CD4-positive, alpha-beta memory T cell (primary cell): ENCODE measurements around the gene TAF6. TPM values are rescaled to one million over a fixed set of nuclear protein-coding genes. Genes with fewer than 3 reads are reported as not detected.

Experiments used
- CTCF ChIA-PET: fragments of 350-600 bp; sonication (Branson Sonifier 250); formaldehyde crosslinking; loops from one replicate; lab custom pipeline; 2021; ENCODE audit warnings: inconsistent platforms; ENCODE audit not compliant: partially characterized antibody; lab: Charles Lee
- POLR2A ChIA-PET: fragments of 350-600 bp; sonication (Branson Sonifier 250); formaldehyde crosslinking; loops from one replicate; lab custom pipeline; 2021; ENCODE audit not compliant: partially characterized antibody; lab: Charles Lee
- DNase-seq, 5 donors: peaks; one replicate each; pipeline versions ENCODE4 v3.0.0 to v3.0.0-alpha.2; 2020 to 2022; ENCODE audit warnings: mixed read lengths in 1 of 5
- H3K27ac ChIP-seq: one replicate; pipeline ENCODE4 v1.7.0; 2013; ENCODE audit warnings: low read depth, low read length
- H3K27me3 ChIP-seq: 2 replicates; pipeline ENCODE4 v1.7.0; 2013; ENCODE audit warnings: mild to moderate bottlenecking, low read length, moderate library complexity; ENCODE audit not compliant: insufficient read depth
- H3K36me3 ChIP-seq: 2 replicates; pipeline ENCODE4 v1.7.0; 2013; ENCODE audit warnings: mild to moderate bottlenecking, low read length, moderate library complexity; ENCODE audit not compliant: insufficient read depth
- H3K4me1 ChIP-seq: 2 replicates; pipeline ENCODE4 v1.7.0; 2013; ENCODE audit warnings: mild to moderate bottlenecking, low read length, moderate library complexity; ENCODE audit not compliant: insufficient read depth
- H3K4me3 ChIP-seq, 2 donors: one replicate each; pipeline ENCODE4 v1.7.0; 2013; ENCODE audit warnings: low read length in 2 of 2, mild to moderate bottlenecking in 1 of 2
- H3K9me3 ChIP-seq, 2 donors: one replicate each; pipeline ENCODE4 v1.7.0; 2013; ENCODE audit warnings: low read length in 2 of 2, control low read depth in 1 of 2; ENCODE audit not compliant: control insufficient read depth in 1 of 2
- H3K27ac Mint-ChIP-seq, 7 donors: one replicate each; pipeline ENCODE4 v1.8.0; 2020 to 2021; ENCODE audit warnings: mixed read lengths in 7 of 7, mild to moderate bottlenecking in 6 of 7, inconsistent platforms in 3 of 7, moderate library complexity in 3 of 7
- H3K27me3 Mint-ChIP-seq, 2 donors: one replicate each; pipeline ENCODE4 v1.8.0; 2020 to 2021; ENCODE audit warnings: mixed read lengths in 2 of 2
- H3K36me3 Mint-ChIP-seq, 2 donors: one replicate each; pipeline ENCODE4 v1.8.0; 2020 to 2021; ENCODE audit warnings: mixed read lengths in 2 of 2, inconsistent platforms in 1 of 2, mild to moderate bottlenecking in 1 of 2
- H3K4me1 Mint-ChIP-seq, 4 donors: one replicate each; pipeline ENCODE4 v1.8.0; 2020 to 2021; ENCODE audit warnings: mixed read lengths in 4 of 4, mild to moderate bottlenecking in 1 of 4
- H3K4me3 Mint-ChIP-seq, 8 donors: one replicate each; pipeline ENCODE4 v1.8.0; 2020 to 2021; ENCODE audit warnings: mixed read lengths in 8 of 8, mild to moderate bottlenecking in 7 of 8, moderate library complexity in 6 of 8, inconsistent platforms in 3 of 8
- H3K9me3 Mint-ChIP-seq, 8 donors: one replicate each; pipeline ENCODE4 v1.8.0; 2020 to 2021; ENCODE audit warnings: mixed read lengths in 8 of 8, mild to moderate bottlenecking in 5 of 8, inconsistent platforms in 3 of 8, moderate library complexity in 1 of 8
- intact Hi-C: fragments of 100-400 bp; cut with micrococcal nuclease; formaldehyde crosslinking; loops from one replicate; pipeline ENCODE4 v1.15.1; 2023
- polyA plus RNA-seq, 2 donors: library from polyadenylated mRNA; unstranded; fragments of 300-500 nt; fragmentation: Illumina TruSeq; gene quantifications; one replicate each; pipeline ENCODE4 v1.2.3, GENCODE V29; 2021
- total RNA-seq, 2 experiments: library from RNA; stranded (reverse); gene quantifications; one replicate each; pipeline ENCODE4 v1.2.3, GENCODE V29; 2021

The TAF6 gene
- total and polyA plus RNA-seq, 4 experiments from 2014 or later: 25.3 to 62.2 (median 48.4) TPM

DNA sequence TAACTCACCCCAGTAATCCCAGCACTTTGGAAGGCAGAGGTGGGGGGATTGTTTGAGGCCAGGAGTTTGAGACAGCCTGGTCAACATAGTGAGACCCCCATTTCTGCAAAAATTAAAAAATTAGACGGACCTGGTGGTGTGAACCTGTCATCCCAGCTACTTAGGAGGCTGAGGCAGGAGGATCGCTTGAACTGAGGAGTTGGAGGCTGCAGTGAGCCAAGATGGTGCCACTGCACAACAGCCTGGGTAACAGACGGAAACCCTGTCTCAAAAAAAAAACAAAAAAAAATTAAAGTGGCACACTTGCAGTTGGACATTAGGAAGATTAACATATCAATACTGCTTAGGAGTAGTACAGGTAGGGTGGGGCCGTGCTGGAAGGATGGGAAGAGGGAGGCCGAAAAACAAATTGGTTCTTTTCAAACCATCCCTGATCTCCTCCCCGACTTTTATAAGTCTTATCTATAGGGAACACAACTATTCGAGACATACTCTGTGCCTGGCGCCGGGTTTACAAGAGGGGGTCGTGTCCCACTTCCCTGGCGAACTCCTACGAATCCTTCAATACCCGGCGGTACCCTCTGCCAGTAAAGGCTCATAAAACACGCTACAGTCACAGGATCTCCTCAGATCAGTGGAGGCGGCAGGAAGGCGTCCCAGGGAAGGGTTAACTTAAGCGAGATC is 628 bp downstream of the TAF6 start:
- H3K36me3 ChIP-seq: peaks cover under 1% of the 10 kb centered on the region
- Mint-ChIP-seq H3K9me3 (peaks cover 0 to 3% (median 0%) of the 10 kb centered on the region in 8 donors), H3K27ac (peak overlapping the region; percentile 95 to 100 (median 99)), H3K27me3 (no peaks in the 10 kb centered on the region), H3K4me1 (peaks cover 7 to 39% (median 25%) of the 10 kb centered on the region in 4 donors), H3K4me3 (peak overlapping the region; percentile 94 to 99 (median 96)), H3K36me3 (peaks cover 3 to 36% of the 10 kb centered on the region in 2 donors)
- H3K4me3 ChIP-seq: peak overlapping the region; percentile 89 to 95
- intact Hi-C loops: loop anchor here (1.0 kb wide), 3 partner anchors 9 to 37 kb away; partner anchors contain the start of genes AP4M1, MCM7 and ZNF3
- H3K9me3 ChIP-seq: no peaks in the 10 kb centered on the region
- H3K27me3 ChIP-seq: no peaks in the 10 kb centered on the region
- peaks cover 26% of the 10 kb centered on the region for H3K4me1 ChIP-seq
- CTCF ChIA-PET: interaction anchor here (0.7 kb wide), 1 partner anchor 11 kb away, joined by 3 read pairs; no protein-coding TSS in a partner anchor
- no peak for DNase-seq
- POLR2A ChIA-PET: interaction anchor here (1.3 to 3.0 kb wide), 2 partner anchors 16 to 18 kb away, joined by 3 to 10 read pairs; partner anchors contain the start of gene AP4M1
- peak overlapping the region; percentile 80 for H3K27ac ChIP-seq

DNA sequence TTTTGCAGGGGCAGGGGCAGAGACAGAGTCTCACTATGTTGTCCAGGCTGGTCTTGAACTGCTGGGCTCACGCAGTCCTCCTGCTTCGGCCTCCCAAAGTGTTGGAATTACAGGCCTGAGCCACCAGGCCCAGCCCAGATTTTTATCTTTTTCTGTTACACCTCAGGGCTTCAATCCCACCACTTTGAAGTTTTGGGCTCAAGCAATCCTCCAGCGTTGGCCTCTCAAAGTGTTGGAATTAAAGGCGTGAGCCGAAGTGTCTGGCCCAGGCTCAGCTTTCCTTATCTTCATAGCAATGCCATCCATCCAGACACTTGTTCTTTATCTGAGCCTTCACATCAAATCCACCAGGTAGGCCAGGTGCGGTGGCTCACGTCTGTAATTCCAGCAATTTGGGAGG is 4.1 kb downstream of the TAF6 start:
- H3K9me3 Mint-ChIP-seq: peaks cover 0 to 3% (median 0%) of the 10 kb centered on the region in 8 donors
- intact Hi-C loops: no loop called here
- peaks cover 2 to 22% (median 16%) of the 10 kb centered on the region in 4 donors for H3K4me1 Mint-ChIP-seq
- no peak overlapping the region for H3K27ac Mint-ChIP-seq
- no peak overlapping the region for H3K4me3 Mint-ChIP-seq
- ChIA-PET CTCF (interaction anchor here (2.4 kb wide), 1 partner anchor 16 kb away, joined by 7 read pairs; no protein-coding TSS in a partner anchor), POLR2A (interaction anchor here (1.3 to 5.6 kb wide), 2 partner anchors 11 to 14 kb away, joined by 5 to 20 read pairs; partner anchors contain the start of genes AP4M1, MBLAC1 and MCM7)
- H3K27ac ChIP-seq: no peak overlapping the region
- H3K9me3 ChIP-seq: no peaks in the 10 kb centered on the region
- DNase-seq: no peak
- peaks cover 22% of the 10 kb centered on the region for H3K36me3 ChIP-seq
- H3K4me3 ChIP-seq: no peak overlapping the region
- H3K4me1 ChIP-seq: peaks cover 10% of the 10 kb centered on the region
- no peaks in the 10 kb centered on the region for H3K27me3 ChIP-seq
- H3K36me3 Mint-ChIP-seq: peaks cover 20 to 45% of the 10 kb centered on the region in 2 donors
- no peaks in the 10 kb centered on the region for H3K27me3 Mint-ChIP-seq

GRCh38 chr7:100111914-100112313 is 7.2 kb downstream of the TAF6 start:
- Histone ChIP-seq H3K27ac (no peak overlapping the region), H3K27me3 (no peaks in the 10 kb centered on the region), H3K4me3 (no peak overlapping the region), H3K4me1 (no peaks in the 10 kb centered on the region), H3K36me3 (peaks cover 41% of the 10 kb centered on the region), H3K9me3 (no peaks in the 10 kb centered on the region)
- ChIA-PET CTCF (interaction anchor here (1.9 to 2.0 kb wide), 2 partner anchors 21 to 22 kb away, joined by 5 to 6 read pairs; no protein-coding TSS in a partner anchor), POLR2A (interaction anchor here (1.3 to 5.6 kb wide), 2 partner anchors 9 to 11 kb away, joined by 3 to 20 read pairs; partner anchors contain the start of genes AP4M1 and MCM7)
- no peak for DNase-seq
- peaks cover 31 to 55% of the 10 kb centered on the region in 2 donors for H3K36me3 Mint-ChIP-seq
- H3K4me3 Mint-ChIP-seq: no peak overlapping the region
- H3K4me1 Mint-ChIP-seq: peaks cover 0 to 4% (median 1%) of the 10 kb centered on the region in 4 donors
- no peak overlapping the region for H3K27ac Mint-ChIP-seq
- intact Hi-C loops: no loop called here
- no peaks in the 10 kb centered on the region for H3K9me3 Mint-ChIP-seq
- no peaks in the 10 kb centered on the region for H3K27me3 Mint-ChIP-seq

- Mint-ChIP-seq H3K9me3 (no peaks in the 10 kb centered on the region), H3K36me3 (peaks cover 33 to 56% of the 10 kb centered on the region in 2 donors), H3K4me3 (no peak overlapping the region), H3K27me3 (no peaks in the 10 kb centered on the region), H3K27ac (no peak overlapping the region), H3K4me1 (peaks cover 0 to 4% (median 0%) of the 10 kb centered on the region in 4 donors)
- Histone ChIP-seq H3K36me3 (peaks cover 44% of the 10 kb centered on the region), H3K27ac (no peak overlapping the region), H3K4me1 (no peaks in the 10 kb centered on the region), H3K27me3 (no peaks in the 10 kb centered on the region), H3K4me3 (no peak overlapping the region), H3K9me3 (no peaks in the 10 kb centered on the region)
- POLR2A ChIA-PET: interaction anchor here (5.6 kb wide), 1 partner anchor 11 kb away, joined by 20 read pairs; the partner anchor contains the start of genes AP4M1 and MCM7
- CTCF ChIA-PET: interaction anchor here (1.9 kb wide), 1 partner anchor 22 kb away, joined by 5 read pairs; no protein-coding TSS in a partner anchor
- intact Hi-C loops: no loop called here
- DNase-seq: no peak
Measured at GRCh38 chr7:100111156-100111555, 8.0 kb downstream of the TAF6 start.

- H3K27ac Mint-ChIP-seq: no peak overlapping the region
- POLR2A ChIA-PET: interaction anchor here (0.6 kb wide), 2 partner anchors 44 to 54 kb away, joined by 3 read pairs; no protein-coding TSS in a partner anchor
Measured at GRCh38 chr7:100109521-100110163, 9.5 kb downstream of the TAF6 start.

GRCh38 chr7:100107890-100108289 is 11.3 kb downstream of the TAF6 start:
- no peaks in the 10 kb centered on the region for H3K27me3 Mint-ChIP-seq
- intact Hi-C loops: no loop called here
- Histone ChIP-seq H3K36me3 (peaks cover 37% of the 10 kb centered on the region), H3K27me3 (no peaks in the 10 kb centered on the region), H3K4me3 (no peak overlapping the region), H3K27ac (no peak overlapping the region), H3K4me1 (no peaks in the 10 kb centered on the region), H3K9me3 (no peaks in the 10 kb centered on the region)
- no peak overlapping the region for H3K4me3 Mint-ChIP-seq
- H3K9me3 Mint-ChIP-seq: no peaks in the 10 kb centered on the region
- CTCF ChIA-PET: interaction anchor here (1.0 kb wide), 1 partner anchor 117 kb away, joined by 3 read pairs; no protein-coding TSS in a partner anchor
- H3K4me1 Mint-ChIP-seq: peaks cover 0 to 8% (median under 1%) of the 10 kb centered on the region in 4 donors
- H3K27ac Mint-ChIP-seq: peak overlapping the region in 1 of 7 donors; percentile 25
- DNase-seq: no peak
- peaks cover 33 to 56% of the 10 kb centered on the region in 2 donors for H3K36me3 Mint-ChIP-seq
- POLR2A ChIA-PET: no interaction called here

More at GRCh38 chr7:100109521-100110163, 9.5 kb downstream of the TAF6 start:
- intact Hi-C loops: no loop called here
- Histone ChIP-seq H3K9me3 (no peaks in the 10 kb centered on the region), H3K4me3 (no peak overlapping the region), H3K36me3 (peaks cover 44% of the 10 kb centered on the region), H3K4me1 (no peaks in the 10 kb centered on the region), H3K27me3 (no peaks in the 10 kb centered on the region), H3K27ac (no peak overlapping the region)
- Mint-ChIP-seq H3K9me3 (no peaks in the 10 kb centered on the region), H3K36me3 (peaks cover 33 to 55% of the 10 kb centered on the region in 2 donors), H3K4me1 (no peaks in the 10 kb centered on the region), H3K4me3 (no peak overlapping the region), H3K27me3 (no peaks in the 10 kb centered on the region)
- no peak for DNase-seq
- CTCF ChIA-PET: no interaction called here
